ENCODE results near the gene PODNL1.

The PODNL1 gene

DNA sequence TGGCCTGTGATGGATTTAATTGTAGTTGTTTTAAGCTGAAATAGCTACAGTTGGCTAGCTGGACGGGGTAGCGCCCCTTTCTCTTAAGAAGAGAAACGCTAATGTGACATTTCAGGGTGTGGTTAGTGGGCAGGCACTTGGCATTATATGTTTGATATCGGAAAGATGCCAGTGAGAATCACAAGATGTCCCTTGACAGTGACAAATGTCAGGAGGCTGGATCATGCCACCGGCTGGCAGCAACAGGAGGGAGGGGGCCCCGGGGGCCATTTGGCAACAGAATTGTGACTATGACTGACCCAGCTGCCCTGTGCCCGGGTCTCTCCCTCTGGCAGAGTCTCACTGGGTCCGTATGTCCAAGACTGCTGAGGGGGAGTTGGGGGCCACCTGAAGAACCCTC lies 18.8 kb upstream of the PODNL1 start:
- DNase-seq: no peak

DNA sequence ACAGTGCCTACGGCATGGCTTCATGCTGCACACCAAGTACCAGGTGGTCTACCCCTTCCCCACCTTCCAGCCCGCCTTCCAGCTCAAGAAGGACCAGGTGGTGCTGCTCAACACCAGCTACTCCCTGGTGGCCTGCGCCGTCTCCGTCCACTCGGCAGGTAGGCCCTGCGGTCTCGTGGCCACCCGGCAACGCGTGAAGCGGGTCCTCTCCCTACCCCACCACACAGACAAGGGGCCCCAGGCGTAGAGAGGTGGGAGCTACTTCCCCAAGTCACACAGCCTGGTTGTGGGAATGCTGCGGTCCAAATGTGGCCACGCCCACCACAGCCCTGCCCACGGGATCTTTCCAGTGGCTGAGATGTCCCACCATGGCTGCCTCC lies 18.1 kb upstream of the PODNL1 start:
- DNase-seq: no peak

DNA sequence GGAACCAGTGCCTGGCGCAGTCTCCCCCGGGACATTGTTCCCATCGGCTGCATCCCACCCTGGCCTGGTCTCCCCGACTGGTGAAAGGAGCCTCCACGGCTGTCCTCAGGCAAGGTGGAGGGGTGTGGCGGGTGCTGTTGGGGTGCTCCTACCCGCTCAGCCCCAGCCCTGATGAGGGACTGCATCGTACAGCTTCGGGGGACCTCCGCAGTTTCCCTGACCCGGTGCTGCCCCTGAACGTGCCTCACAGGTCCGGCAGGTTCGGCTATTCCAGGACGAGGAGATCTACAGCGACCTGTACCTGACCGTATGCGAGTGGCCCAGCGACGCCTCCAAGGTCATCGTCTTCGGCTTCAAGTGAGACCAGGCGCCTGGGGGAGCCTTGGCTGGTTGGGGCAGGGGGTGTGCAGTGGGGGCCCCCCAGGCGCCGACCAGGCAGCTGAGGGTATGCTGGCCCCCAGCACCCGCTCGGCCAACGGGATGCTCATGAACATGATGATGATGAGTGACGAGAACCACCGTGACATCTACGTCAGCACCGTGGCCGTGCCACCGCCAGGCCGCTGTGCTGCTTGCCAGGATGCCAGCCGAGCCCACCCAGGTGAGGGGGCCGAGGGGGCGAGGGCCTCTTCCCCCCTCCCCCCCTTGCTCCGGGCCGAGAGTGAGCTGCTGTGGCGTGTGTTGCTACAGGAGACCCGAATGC lies 17.6 kb upstream of the PODNL1 start:
- DNase-seq: no peak

DNA sequence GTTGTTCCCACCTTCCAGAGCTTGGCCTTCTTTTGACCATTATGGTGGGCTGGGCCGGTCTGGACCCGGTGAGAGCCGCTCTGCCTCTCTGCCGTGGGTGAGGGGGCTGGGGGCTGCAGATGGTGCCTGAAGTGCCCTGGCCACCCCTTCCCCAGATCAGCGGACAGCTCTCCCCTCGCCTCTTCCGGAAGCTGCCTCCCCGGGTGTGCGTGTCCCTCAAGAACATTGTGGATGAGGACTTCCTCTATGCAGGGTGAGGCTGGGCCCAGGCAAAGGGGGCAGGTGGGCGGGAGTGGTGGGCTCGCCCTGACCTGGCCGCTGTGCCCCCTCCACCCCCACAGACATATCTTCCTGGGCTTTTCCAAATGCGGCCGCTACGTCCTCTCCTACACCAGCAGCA lies 16.0 kb upstream of the PODNL1 start:
- no peak for DNase-seq

DNA sequence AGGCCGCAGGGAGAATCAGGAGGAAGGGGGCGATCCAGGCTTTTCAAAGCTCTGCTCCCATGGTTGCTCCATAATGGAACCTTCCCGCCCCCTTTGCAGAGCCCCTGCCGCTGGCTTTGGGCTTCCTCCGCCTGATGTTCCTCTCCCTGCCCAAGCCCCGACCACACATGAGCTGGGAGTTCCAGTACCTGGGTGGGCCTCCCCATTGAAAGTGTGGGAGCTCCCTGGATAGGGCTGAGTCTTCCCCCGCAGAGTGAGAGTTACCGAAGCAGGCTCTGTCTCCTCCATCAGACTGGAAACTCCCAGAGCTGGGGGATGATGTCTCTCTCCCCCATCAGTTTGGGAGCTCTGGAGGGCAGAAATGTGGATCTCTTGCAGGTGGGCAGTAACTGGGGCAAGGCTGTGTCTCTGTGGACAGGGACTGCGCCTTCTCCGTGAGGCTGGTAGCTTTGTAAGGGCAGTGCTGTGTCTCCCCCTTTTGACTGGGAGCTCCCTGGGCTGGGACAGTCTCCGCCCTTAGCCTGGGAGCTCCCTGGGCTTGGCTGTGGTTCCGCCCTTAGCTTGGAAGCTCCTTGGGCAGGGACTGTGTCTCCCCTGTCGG lies 14.8 kb upstream of the PODNL1 start:
- DNase-seq: peak; percentile 39 to 67 (median 48)

DNA sequence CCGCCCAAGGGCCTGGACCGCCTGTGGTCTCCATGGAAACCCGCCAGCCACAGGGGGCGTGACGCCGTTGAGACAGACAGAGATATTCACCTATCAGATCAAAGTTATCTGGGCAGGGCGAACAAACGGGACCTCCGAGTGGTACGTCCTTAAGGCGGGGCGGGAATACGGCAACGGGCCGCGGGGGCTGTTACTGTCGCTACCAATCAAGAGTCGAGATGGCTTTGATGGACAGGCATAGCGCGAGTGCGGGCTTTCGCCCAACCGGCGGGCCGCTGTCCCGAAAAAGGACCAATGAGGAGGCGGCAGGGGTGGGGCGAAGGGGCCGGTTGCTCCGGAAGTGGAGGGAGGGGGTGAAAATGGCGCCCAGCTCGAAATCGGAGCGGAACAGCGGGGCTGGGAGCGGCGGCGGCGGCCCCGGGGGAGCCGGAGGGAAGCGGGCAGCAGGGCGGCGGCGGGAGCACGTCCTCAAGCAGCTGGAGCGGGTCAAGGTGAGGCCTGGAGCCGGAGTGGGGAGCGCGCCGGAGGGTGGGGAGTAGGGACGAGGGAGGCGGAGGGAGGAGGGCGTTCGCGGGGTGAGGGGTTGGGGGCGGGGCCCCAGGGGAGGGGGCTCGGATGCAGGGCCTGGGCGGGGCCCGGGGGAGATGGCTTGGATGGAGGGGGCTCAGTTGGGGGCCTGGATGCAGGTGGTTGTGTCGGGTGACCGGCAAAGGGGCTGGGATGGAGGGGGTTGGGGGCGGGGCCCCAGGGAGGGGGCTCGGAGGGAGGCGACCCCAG lies 14.1 kb upstream of the PODNL1 start, which contains the start of gene DCAF15:
Gene DCAF15, plus strand, starts transcription at position 356 of the 777 bp plus-strand sequence. Its CDS starts 4 bp downstream, at position 360.
- peak; percentile 100 for DNase-seq

DNA sequence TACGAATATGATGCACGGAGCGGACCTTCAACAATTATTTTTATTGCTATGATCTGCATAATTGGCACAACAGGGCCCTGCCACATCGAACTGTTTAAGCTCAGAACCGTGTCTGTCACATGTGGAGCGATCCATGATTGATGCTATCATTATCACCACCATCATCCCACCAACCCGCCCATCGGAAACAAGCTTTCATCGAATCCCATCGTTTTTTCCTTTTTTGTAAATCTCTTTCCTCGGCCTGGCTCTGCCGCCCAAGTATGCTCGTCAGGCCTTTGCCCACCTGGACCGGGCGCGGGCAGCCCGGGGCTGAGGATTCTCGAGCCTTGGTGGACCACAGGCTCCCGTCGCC lies 13.6 kb upstream of the PODNL1 start:
- DNase-seq: no peak

DNA sequence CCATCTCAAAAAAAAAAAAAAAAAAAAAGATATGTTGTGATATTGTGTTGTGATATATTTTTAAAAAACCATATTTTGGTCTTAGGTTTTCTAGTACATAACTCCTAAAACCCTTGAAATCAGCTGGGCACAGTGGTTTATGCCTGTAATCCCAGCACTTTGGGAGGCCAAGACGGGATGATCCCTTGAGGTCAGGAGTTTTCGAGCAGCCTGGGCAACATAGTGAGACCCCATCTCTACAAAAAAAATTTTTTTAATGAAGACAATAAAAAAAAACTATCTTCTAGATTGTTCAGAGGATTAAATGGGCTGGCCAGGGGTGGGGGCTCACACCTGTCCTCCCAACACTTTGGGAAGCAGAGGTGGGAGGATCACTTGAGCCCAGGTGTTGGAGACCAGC lies 12.8 kb upstream of the PODNL1 start:
- no peak for DNase-seq

DNA sequence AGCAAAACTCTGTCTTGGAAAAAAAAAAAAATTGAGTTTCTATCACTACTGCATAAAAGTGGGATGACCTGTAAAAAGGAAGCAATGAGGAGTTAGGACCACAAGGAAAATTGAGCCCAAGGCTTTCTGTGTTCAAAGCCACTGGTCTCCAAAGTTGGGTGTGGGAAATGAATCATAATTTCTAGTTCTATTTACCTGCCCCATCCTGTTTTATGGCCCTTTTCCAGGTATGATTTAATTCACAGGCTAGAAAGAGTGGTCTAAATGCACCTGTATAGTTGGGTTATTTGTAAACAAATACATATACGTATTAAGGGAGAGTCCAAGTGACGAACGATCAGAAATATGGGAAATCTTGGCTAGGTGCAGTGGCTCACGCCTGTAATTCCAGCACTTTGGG lies 8.2 kb upstream of the PODNL1 start:
- DNase-seq: no peak

DNA sequence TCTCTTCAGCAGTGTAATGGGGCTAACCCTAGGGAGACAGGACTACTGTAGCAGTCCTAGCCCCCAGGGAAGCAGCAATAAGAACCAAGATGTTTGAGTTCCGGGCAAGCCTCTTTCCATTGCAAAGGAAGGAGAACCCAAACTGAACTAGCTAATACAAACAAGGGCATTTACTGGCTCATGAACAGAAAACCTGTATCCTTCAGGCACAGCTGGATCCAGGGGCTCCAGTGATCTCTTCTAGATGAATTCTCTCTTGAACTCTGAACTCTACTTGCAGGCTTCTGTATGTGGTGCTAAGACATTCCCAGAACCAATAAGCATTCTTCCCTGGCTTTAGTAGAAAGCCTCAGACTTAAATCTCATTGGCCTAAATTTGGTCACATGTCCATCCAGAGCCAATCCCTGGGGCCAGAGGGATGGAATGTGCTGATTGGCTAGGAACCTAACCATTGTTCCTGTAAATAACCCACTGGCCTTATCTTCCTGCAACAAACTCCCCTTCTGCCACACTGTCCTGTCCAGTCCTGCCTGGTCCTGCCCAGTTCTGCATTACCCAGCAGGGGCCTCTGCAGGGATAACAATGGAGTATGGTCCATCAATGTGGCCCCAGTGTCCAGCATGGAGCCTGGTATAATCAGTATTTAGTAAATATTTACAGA lies 3.9 kb upstream of the PODNL1 start:
- DNase-seq: no peak

DNA sequence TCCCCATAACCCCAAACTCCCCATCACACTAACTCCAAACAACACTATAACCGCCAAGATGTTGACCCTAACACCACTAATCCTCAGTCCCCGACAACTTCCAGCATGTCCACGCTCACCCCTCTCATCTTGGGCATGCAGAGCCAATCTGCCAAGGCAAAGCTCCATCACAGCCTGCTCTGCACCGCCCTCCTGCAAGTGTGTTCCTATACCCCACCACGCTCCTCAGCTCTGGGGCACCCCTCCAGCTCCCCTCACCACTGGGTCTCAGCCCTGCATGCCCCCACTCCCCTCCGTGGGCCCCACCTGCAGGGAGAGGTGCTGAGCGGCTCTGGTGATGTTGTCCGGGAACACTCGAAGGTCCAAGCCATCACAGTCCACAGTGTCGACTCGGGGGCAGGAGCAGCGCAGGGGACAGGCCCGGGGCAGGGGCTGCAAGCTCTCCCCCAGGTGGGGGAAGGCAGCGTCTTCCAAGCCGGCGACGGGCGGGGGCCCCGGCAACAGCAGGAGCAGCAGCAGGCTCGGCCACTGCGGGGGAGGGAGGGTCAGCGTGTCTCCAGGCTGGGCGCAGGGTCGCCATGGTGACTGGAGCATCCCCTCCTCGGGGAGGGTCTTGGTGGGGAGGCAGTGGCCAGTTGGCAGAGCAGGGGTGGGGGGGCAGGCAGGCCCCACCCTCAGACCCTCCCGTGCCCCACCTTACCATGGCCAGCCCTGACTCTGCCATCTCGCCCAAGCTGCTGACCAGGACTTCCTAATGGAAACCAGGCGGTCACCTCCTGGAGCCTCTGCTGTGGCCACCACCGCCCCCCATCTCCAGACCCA lies 527 bp downstream of the PODNL1 start:
- DNase-seq: no peak

DNA sequence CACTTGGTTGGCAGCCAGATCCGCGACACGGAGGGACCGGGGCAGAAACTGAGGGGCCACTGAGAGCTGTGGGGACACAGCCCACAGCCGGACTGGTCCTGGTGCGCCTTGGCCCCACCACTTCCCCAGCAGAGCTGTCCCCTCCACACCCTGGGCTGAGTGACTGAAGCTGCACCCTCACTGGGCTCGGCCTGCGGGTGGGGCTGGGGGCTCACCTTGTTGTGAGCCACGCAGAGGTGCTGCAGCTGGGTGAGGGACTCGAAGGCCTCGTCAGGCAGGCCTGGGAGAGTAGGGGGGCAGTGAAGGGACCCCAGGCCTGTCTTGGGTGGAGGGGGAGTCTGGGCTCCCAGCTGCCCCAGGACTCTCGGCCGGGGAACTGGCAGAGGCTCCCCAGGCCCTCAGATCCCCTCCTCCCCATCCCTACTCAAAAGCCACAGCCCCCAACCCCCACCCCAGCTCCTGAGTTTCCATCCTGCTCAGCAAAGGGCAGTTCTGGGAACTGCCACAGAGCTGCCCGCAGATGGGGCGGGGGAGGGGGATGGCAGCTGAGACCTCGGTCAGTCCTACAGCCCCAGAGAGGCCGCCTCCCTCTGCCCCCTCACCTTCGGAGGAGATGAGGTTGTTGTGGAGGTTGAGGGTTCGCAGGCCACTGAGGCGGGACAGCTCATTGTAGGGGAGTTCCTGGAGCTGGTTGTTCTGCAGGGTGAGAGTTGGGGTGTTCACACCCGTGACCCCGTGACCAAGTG lies 2.3 kb downstream of the PODNL1 start:
- DNase-seq: no peak

DNA sequence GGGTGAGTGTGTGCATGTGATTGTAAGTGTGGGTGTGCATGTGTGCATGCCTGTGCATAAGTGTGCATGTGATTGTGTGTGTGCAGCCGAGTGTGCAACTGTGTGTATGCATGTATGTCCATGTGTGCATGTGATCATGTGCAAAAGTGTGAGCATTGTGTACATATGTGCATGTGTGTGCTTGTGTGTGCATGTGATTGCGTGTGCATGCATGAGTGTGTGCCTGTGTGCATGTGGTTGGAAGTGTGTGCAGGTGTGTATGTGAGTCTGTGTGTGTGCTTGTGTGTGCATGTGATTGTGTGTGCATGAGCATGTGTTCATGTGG lies 3.5 kb downstream of the PODNL1 start:
- DNase-seq: no peak

DNA sequence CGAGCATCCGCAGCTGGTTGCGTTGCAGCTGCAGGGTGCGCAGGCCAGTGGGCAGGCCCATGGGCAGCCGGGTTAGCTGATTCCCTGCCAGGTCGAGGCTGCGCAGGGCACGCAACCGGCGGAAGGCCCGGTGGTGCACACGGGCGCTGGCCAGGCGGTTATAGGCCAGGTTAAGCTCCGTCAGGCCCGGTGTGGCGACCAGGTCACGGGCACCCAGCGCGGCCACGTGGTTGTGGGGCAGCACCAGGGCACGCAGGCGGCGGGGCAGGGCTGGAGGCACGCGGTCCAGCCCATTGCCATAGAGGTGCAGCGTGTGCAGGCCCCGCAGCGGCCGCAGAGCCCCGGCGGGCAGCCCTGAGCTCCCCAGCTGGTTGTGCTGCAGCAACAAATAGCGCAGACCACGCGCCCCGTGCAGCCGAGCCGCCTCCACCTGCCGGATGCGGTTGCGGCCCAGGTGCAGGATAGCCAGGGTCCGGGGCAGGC lies 5.3 kb downstream of the PODNL1 start:
- DNase-seq: no peak

DNA sequence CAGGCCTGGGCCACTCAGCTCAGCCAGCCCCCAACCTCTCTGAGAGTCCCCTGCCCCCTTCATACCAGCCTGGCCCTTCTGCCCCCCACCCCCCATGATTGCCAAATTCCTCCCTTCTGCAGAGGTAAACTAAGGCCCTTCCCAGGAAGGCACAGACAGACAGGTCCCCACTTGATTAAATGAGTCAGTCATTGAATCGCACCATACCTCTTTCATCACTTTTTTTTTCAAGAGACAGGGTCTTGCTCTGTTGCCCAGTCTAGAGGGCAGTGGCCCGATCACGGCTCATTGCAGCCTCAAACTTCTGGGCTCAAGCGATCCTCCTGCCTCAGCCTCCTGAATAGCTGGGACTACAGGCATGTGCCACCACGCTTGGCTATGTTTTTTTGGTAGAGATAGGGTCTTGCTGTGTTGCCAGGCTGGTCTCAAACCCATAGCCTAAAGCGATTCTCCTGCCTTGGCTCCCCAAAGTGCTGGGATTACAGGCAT lies 6.0 kb downstream of the PODNL1 start:
- DNase-seq: no peak

DNA sequence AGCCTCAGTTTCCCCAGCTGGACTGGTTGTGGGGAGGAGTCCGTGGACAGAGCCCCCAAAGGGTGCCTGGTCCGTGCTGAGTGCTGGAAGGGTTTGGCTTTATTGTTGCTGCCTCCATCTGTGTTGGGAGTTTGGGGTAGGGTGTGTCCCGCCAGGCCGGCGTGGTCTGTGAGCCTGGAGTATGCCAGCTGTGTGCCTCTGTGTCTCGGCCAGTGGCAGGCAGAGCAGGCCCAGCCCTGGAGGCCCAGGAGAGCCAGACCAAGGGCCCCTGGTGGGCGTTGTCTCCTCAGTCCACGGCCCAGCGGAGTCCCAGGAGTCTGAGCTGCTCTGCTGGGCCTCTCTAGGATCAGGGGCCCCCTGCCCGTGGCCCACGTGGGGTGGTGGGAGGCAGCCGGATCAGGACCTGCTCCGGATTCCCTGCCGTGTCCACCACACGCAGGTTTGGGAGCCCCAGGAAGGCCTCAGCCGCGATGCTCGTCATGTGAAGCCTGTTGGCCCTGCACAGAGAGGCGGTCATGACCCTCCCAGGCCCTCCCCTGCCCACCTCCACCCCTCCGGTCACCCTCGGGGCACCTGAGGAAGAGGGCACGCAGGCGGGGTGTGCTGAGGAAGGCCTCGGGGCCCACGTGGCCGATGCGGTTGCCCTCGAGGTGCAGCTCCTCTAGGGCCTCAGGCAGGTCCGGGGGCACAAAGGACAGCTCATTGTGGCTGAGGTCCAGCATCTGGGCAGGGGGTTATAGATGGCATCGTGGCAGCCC lies 6.6 kb downstream of the PODNL1 start:
- DNase-seq: no peak

DNA sequence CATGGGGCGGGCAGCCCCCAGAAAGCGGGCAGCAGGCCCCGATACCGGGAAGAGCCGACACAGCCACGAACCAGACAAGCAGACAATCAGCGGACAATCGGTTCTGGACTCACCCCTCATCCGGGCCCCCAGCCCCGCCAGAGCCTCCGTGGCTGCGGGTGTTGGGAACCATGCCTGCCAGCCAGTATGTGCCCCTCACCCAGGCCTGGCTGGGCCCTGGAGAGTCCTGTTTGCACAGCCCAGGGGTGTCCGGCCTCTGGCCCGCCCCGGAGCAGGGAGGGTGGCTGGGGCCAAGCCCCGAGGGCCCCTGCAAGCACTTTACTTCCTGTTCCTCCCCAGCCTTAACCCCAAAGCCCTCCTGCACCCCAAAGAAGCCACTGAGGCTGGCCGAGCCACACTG lies 7.8 kb downstream of the PODNL1 start:
- no peak for DNase-seq

DNA sequence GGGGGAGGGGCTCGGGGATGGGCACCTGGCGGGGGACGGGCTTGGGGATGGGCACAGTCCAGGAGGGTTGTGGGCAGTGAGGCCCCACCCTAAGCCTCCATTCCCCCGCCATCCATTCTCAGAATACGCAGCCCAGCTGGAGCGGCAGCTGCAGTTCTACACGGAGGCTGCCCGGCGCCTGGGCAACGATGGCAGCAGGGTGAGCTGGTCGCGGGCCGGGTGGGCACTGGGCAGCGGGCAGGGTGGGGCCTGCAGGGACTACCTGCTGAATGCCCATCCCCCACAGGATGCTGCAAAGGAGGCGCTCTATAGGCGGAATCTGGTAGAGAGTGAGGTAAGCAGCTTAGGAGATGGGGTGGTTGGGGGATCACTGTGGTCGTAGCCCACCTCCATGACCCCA lies 8.3 kb downstream of the PODNL1 start:
- DNase-seq: no peak

DNA sequence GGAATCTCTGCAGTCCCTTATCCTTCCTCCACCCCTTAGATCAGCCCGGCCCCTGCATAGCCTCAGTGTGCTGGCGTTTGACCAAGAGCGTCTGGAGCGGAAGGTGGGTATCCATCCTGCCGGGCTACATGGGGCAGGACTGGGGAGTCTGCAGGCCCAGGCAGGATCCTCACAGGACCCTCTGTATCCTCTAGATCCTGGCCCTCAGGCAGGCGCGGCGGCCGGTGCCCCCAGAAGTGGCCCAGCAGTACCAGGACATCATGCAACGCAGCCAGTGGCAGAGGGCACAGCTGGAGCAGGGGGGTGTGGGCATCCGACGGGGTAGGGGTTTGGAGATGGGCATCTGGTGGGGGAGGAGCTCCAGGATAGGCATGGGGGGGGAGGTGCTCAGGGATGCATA lies 8.9 kb downstream of the PODNL1 start:
- no peak for DNase-seq

DNA sequence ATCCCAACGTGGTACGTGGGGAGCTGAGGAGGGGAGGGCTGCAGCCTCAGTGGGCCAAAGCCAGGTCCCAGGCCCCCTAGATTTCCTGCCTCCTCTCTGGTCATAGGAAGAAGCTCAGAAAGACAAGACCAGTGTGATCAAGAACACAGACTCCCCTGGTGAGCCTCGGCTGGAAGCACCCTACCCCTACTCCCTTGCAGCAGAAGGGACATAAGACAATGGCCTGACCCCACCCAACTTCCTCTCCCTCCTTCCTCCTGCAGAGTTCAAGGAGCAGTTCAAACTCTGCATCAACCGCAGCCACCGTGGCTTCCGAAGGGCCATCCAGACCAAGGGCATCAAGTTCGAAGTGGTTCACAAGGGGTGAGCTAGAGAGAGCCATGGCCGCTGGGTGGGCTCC lies 11.5 kb downstream of the PODNL1 start:
- peak in 1 of 4 experiments; percentile 18 for DNase-seq

DNA sequence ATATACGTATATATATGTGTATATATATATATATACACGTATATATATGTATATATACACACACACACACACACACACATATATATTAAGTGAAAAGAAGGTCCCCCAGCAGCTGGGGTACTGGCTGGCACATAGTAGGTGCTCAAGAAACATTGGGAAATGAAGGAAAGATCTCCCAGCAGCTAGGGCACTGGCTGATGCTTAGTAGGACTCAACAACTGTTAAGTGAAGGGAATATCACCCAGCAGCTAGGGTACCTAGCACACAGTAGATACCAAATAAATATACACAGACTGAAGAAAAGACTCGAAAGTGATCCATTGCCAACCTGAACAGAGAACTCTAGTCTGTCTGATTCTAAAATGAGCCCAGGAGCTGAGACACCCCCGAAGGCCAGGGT lies 12.2 kb downstream of the PODNL1 start:
- DNase-seq: no peak

Measured in suppressor macrophage (primary cell).